Subcutaneous abdominal adipose tissue (tissue), 5 donors: ENCODE results near the gene FAM168B.
"Not testable (repeated sequence)": the region's sequence is repeated elsewhere in the genome, so short reads cannot be mapped to it uniquely, and the experiment has no call there.

Experiments used
- H3K27ac ChIP-seq: one replicate; pipeline ENCODE4 v1.7.0; 2013; ENCODE audit warnings: low read depth, mild to moderate bottlenecking, inconsistent platforms, low read length, moderate library complexity
- H3K27me3 ChIP-seq, 5 donors: one replicate each; pipeline ENCODE4 v1.7.0; 2013; ENCODE audit warnings: low read length in 5 of 5, inconsistent platforms in 1 of 5; ENCODE audit not compliant: control insufficient read depth in 5 of 5, insufficient read depth in 4 of 5
- H3K36me3 ChIP-seq, 5 donors: one replicate each; pipeline ENCODE4 v1.7.0; 2013; ENCODE audit warnings: low read length in 5 of 5; ENCODE audit not compliant: control insufficient read depth in 5 of 5, insufficient read depth in 5 of 5
- H3K4me1 ChIP-seq, 5 donors: one replicate each; pipeline ENCODE4 v1.7.0; 2013; ENCODE audit warnings: low read length in 5 of 5, mild to moderate bottlenecking in 3 of 5, moderate library complexity in 1 of 5; ENCODE audit not compliant: control insufficient read depth in 5 of 5, insufficient read depth in 5 of 5
- H3K4me3 ChIP-seq, 5 donors: one replicate each; pipeline ENCODE4 v1.7.0; 2013; ENCODE audit warnings: low read length in 5 of 5, low read depth in 1 of 5
- H3K9ac ChIP-seq, 5 donors: one replicate each; pipeline ENCODE4 v1.7.0; 2013; ENCODE audit warnings: low read length in 5 of 5, mild to moderate bottlenecking in 4 of 5, moderate library complexity in 3 of 5
- H3K9me3 ChIP-seq, 5 donors: one replicate each; pipeline ENCODE4 v1.7.0; 2013; ENCODE audit warnings: low read length in 5 of 5; ENCODE audit not compliant: control insufficient read depth in 5 of 5
- donor health status: healthy.
- donor health status: healthy.
- donor health status: healthy.
- donor health status: healthy.
- donor health status: healthy.

The FAM168B gene

DNA sequence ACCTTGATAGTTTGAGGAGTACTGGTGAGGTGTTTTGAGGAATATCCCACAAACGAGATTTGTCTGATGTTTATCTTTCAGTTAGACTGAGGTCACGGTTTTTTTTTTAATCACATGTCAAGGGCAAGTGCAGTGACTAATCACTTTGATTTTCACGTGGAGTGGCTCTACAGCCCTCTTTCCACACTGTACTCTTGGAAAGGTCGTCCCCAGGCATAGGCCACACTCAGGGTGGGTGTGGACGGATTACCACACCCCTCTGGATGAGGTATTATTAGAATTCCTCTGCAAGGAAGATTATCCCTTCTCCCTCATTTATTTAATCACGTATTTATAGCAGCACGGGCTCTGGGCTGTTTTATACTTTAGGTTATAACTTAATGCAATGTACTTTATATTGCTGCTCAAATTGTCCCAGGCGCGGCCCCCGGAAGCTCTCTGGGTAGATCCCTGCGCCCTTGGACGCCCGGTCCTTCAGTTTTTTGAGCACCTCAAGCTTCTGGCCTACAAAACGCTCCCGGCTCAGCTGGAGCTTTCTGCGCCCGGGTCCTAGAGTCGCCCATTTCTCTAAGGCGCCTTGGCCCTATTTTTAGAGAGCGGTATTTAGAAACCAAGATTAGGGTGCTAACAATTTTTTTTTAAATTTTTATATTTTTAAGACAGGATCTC lies 11.4 kb upstream of the FAM168B start:
- Histone ChIP-seq H3K4me3 (peak overlapping the region; percentile 59 to 98 (median 88)), H3K27me3 (no peaks in the 10 kb centered on the region)

GRCh38 chr2:131103165-131103564 lies 9.9 kb upstream of the FAM168B start:
- H3K9ac ChIP-seq = no peak overlapping the region

More for the DNA sequence above, 11.4 kb upstream of the FAM168B start:
- Histone ChIP-seq H3K4me1 (peaks cover 7 to 30% (median 27%) of the 10 kb centered on the region in 5 donors), H3K36me3 (no peaks in the 10 kb centered on the region), H3K9ac (peak overlapping the region; percentile 49 to 96 (median 93)), H3K27ac (peak overlapping the region; percentile 94), H3K9me3 (no peaks in the 10 kb centered on the region)

DNA sequence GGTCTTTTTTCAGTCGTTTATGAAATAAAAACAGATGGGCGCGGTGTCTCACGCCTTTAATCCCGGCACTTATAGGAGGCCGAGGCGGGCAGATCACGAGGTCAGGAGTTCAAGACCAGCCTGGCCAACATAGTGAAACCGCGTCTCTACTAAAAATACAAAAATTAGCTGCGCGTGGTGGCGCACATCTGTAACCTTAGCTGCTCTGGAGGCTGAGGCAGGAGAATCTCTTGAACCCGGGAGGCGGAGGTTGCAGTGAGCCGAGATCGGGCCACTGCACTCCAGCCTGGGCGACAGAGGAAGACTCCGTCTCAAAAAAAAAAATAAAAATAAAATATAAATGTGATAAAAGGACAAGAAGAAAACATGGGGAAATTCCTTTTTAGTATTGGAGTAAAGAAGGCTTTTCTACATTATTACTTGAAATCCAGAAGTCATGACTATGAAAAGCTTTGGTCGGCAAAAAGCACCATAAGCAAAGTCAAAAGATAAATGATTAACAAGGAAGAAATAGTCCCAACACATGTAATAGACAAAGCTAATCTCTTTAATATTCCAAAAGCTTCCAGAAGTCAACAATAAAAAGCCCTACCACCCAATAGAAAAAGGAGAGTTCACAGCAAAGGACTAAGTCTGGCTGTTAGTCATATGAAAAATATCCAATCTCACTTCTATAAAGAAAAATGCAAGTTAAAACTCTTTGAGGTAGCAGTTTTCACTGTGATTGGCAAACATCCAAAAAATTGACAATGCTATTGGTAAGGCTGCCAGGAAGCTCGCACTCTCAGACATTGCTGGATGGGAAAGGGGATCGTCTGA lies 1.4 kb upstream of the FAM168B start:
- H3K27me3 ChIP-seq = no peaks in the 10 kb centered on the region
- H3K9ac ChIP-seq = peak overlapping the region in 1 of 5 donors; percentile 92
- peaks cover 0 to 21% (median 15%) of the 10 kb centered on the region in 5 donors for H3K4me1 ChIP-seq
- H3K4me3 ChIP-seq = peak overlapping the region in 2 of 5 donors; percentile 82 to 85
- no peaks in the 10 kb centered on the region for H3K36me3 ChIP-seq
- H3K9me3 ChIP-seq = no peaks in the 10 kb centered on the region
- H3K27ac ChIP-seq = no peak overlapping the region

More at GRCh38 chr2:131103165-131103564, 9.9 kb upstream of the FAM168B start:
- Histone ChIP-seq H3K36me3 (no peaks in the 10 kb centered on the region), H3K4me1 (peaks cover 7 to 30% (median 27%) of the 10 kb centered on the region in 5 donors), H3K27me3 (no peaks in the 10 kb centered on the region), H3K4me3 (no peak overlapping the region), H3K27ac (no peak overlapping the region), H3K9me3 (no peaks in the 10 kb centered on the region)

DNA sequence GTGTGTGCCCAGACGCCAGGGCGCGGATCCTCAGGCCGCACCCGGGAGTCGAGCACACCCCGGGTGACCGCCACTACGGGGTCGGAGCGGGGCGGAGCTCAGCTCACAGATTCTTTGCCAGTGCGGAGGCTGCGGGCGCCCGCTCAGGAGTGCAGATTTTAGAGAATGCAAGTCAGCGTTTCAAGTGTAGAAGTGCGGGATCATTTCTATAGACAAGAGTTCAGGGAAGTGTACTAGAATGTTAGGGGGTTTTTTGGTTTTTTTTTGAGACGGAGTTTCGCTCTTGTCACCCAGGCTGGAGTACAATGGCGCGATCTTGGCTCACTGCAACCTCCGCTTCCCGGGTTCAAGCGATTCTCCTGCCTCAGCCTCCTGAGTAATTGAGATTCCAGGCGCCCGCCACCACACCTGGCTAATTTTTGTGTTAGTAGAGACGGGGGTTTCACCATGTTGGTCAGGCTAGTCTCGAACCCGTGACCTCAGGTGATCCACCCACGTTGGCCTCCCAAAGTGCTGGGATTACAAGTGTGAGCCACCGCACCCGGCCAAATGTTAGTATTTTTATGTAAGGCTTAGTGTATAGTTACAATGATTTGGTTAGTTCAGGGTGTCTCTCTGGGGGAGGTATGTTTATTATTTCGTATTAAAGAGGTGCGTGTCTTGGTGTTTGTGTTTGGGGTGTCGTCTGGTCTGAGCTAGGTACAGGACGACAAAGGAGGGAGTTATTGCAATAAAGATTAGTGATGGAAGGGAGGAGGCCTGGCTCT lies 619 bp upstream of the FAM168B start:
- Histone ChIP-seq H3K4me1 (peaks cover 0 to 21% (median 15%) of the 10 kb centered on the region in 5 donors), H3K4me3 (peak overlapping the region; percentile 80 to 85 (median 82)), H3K9me3 (no peaks in the 10 kb centered on the region), H3K27me3 (no peaks in the 10 kb centered on the region), H3K36me3 (peaks cover 0 to 2% (median 0%) of the 10 kb centered on the region in 5 donors), H3K9ac (peak overlapping the region in 4 of 5 donors; percentile 72 to 92 (median 87)), H3K27ac (peak overlapping the region; percentile 88)

- Histone ChIP-seq H3K9me3 (no peaks in the 10 kb centered on the region), H3K27ac (peak overlapping the region; percentile 88), H3K36me3 (peaks cover 4 to 15% (median 12%) of the 10 kb centered on the region in 5 donors), H3K9ac (peak overlapping the region; percentile 82 to 92 (median 88)), H3K4me3 (peak overlapping the region; percentile 80 to 85 (median 85)), H3K27me3 (no peaks in the 10 kb centered on the region), H3K4me1 (peaks cover 0 to 21% (median 15%) of the 10 kb centered on the region in 5 donors)
Measured at GRCh38 chr2:131092458-131093005, 728 bp downstream of the FAM168B start.

- H3K9ac ChIP-seq = peak overlapping the region in 2 of 5 donors; percentile 30 to 41
- H3K4me1 ChIP-seq = peaks cover 0 to 11% (median 6%) of the 10 kb centered on the region in 5 donors
- no peak overlapping the region for H3K27ac ChIP-seq
- no peak overlapping the region for H3K4me3 ChIP-seq
- H3K9me3 ChIP-seq = no peaks in the 10 kb centered on the region
- H3K36me3 ChIP-seq = peaks cover 9 to 54% (median 40%) of the 10 kb centered on the region in 5 donors
- no peaks in the 10 kb centered on the region for H3K27me3 ChIP-seq
Measured at GRCh38 chr2:131085646-131086045, 7.6 kb downstream of the FAM168B start.

GRCh38 chr2:131081190-131081589 lies 12.1 kb downstream of the FAM168B start:
- Histone ChIP-seq H3K4me3 (no peak overlapping the region), H3K4me1 (peaks cover 3 to 32% (median 23%) of the 10 kb centered on the region in 5 donors), H3K27me3 (no peaks in the 10 kb centered on the region), H3K36me3 (peaks cover 10 to 69% (median 47%) of the 10 kb centered on the region in 5 donors), H3K9ac (no peak overlapping the region), H3K9me3 (no peaks in the 10 kb centered on the region), H3K27ac (no peak overlapping the region)

- not testable (repeated sequence) for H3K27me3 ChIP-seq, H3K4me3 ChIP-seq, H3K9me3 ChIP-seq, H3K9ac ChIP-seq, H3K27ac ChIP-seq
- peaks cover 6 to 69% (median 49%) of the 10 kb centered on the region in 5 donors for H3K36me3 ChIP-seq
- H3K4me1 ChIP-seq = peaks cover 5 to 33% (median 24%) of the 10 kb centered on the region in 5 donors
Measured at GRCh38 chr2:131079931-131080330, 13.3 kb downstream of the FAM168B start.

DNA sequence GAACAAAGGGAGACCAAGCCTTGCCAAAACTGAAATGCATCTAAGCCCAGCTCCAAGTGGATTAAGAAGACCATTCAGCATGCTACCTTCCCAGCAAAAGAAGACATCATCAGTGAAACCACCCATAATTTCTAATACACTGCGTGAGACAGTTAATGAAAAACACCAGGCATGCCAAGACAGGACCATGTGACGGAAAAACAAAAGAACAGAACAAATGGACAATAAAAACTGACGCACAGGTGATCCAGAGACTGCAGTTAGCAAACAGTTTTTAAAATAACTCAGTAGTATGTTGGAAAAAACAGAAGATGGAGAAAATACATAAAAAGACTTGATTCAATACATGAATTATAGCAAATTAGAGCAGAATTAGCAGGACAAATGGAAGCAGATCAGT lies 15.3 kb downstream of the FAM168B start:
- Histone ChIP-seq H3K27me3 (no peaks in the 10 kb centered on the region), H3K9me3 (no peaks in the 10 kb centered on the region), H3K27ac (peak overlapping the region; percentile 87), H3K36me3 (peaks cover 9 to 80% (median 55%) of the 10 kb centered on the region in 5 donors), H3K9ac (peak overlapping the region in 1 of 5 donors; percentile 61), H3K4me1 (peaks cover 5 to 47% (median 29%) of the 10 kb centered on the region in 5 donors), H3K4me3 (no peak overlapping the region)
